HepG2 (cell line): Measurements from ENCODE around the gene VAMP2. TPM values are rescaled to one million over a fixed set of nuclear protein-coding genes. Genes with fewer than 3 reads are reported as not detected.

Source experiments
- ATAC-seq: fragments of 200-7000 bp; cut with Tn5 transposase; 3 replicates; pipeline ENCODE4 v1.9.1; 2020; ENCODE audit warnings: mild to moderate bottlenecking, moderate library complexity
- BruUV-seq: library from RNA; stranded (reverse); fragments of 400-500 nt; replicated peaks from 2 replicates; lab custom pipeline; 2021; lab: Mats Ljungman, UMichigan
- CTCF ChIA-PET: fragments of 300-600 bp; formaldehyde crosslinking; extraction: SDS; loops from one replicate; lab custom pipeline; 2021; ENCODE audit warnings: low total read pairs, inconsistent platforms, low intra/inter-chr PET ratio; lab: Yijun Ruan, JAX
- POLR2A ChIA-PET: fragments of 350-600 bp; sonication (Branson Sonifier 250); formaldehyde crosslinking; loops from one replicate; lab custom pipeline; 2020; ENCODE audit warnings: antibody characterized with exemption, inconsistent platforms; lab: Yijun Ruan, JAX
- DNase-seq: peaks from one replicate; pipeline ENCODE4 v3.0.0-alpha.2; 2015; ENCODE audit warnings: low spot score
- FAIRE-seq: peaks from 3 replicates; lab custom pipeline; 2011; peaks lifted over from hg19 to GRCh38; lab: Jason Lieb, UNC
- H2AFZ ChIP-seq: one replicate; pipeline ENCODE4 v1.6.1; 2011; ENCODE audit warnings: low read length, inconsistent platforms
- H3K27ac ChIP-seq: fragments of 300-600 bp; 3 replicates; pipeline ENCODE4 v1.8.0; 2011; ENCODE audit warnings: mixed run types, mild to moderate bottlenecking, mixed read lengths, low read length, inconsistent platforms; ENCODE audit not compliant: insufficient read depth; ENCODE audit errors: extremely low read length
- H3K27me3 ChIP-seq, 2 experiments: fragments of 200-600 bp in 1 of 2; 2 replicates in 1 of 2; 3 replicates in 1 of 2; pipeline versions ENCODE4 v1.6.0 to v1.8.0; 2011; ENCODE audit warnings: low read length in 2 of 2, mild to moderate bottlenecking in 2 of 2, moderate library complexity in 2 of 2, inconsistent platforms in 1 of 2; ENCODE audit not compliant: insufficient read depth in 2 of 2, control insufficient read depth in 1 of 2
- H3K36me3 ChIP-seq, 2 experiments: fragments of 200-600 bp in 1 of 2; replicated peaks in 1 of 2; 2 replicates in 1 of 2; 3 replicates in 1 of 2; pipeline versions ENCODE4 v1.5.1 to v1.8.0; 2011; ENCODE audit warnings: low read length in 2 of 2, inconsistent platforms in 1 of 2; ENCODE audit not compliant: insufficient read depth in 2 of 2, control insufficient read depth in 1 of 2
- H3K4me1 ChIP-seq: 2 replicates; pipeline ENCODE4 v1.5.1; 2012; ENCODE audit warnings: low read length, inconsistent platforms; ENCODE audit not compliant: insufficient read depth
- H3K4me2 ChIP-seq: 2 replicates; pipeline ENCODE4 v1.6.0; 2011; ENCODE audit warnings: low read depth, low read length, inconsistent platforms
- H3K4me3 ChIP-seq, 3 experiments: fragments of 200-600 bp in 1 of 3; sonication (generic), shearing (Covaris generic) in 1 of 3; replicated peaks in 1 of 3; 2 replicates each; pipeline ENCODE4 v1.5.1; 2011 to 2016; ENCODE audit warnings: low read length in 3 of 3, inconsistent platforms in 2 of 3, low read depth in 2 of 3, mild to moderate bottlenecking in 2 of 3, control low read depth in 1 of 3, mixed read lengths in 1 of 3; ENCODE audit not compliant: insufficient read depth in 1 of 3
- H3K79me2 ChIP-seq: one replicate; pipeline ENCODE4 v1.6.1; 2011; ENCODE audit warnings: low read length, inconsistent platforms; ENCODE audit not compliant: insufficient read depth
- H3K9ac ChIP-seq: 2 replicates; pipeline ENCODE4 v1.6.0; 2011; ENCODE audit warnings: mild to moderate bottlenecking, low read depth, low read length, inconsistent platforms; ENCODE audit not compliant: insufficient read depth
- H3K9me3 ChIP-seq: 2 replicates; pipeline ENCODE4 v1.5.1; 2012; ENCODE audit warnings: mild to moderate bottlenecking, low read length
- H4K20me1 ChIP-seq: 2 replicates; pipeline ENCODE4 v1.6.0; 2011; ENCODE audit warnings: inconsistent platforms, mild to moderate bottlenecking, low read length, moderate library complexity; ENCODE audit not compliant: insufficient read depth
- BORCS8-MEF2B ChIP-seq: sonication (generic); formaldehyde crosslinking; IDR thresholded peaks from 2 replicates; pipeline ENCODE4 v1.8.0; 2022; ENCODE audit warnings: mild to moderate bottlenecking, missing genetic modification reagents
- ETS1 ChIP-seq: sonication (generic); formaldehyde crosslinking; IDR thresholded peaks from 2 replicates; pipeline ENCODE4 v1.4.0; 2020; ENCODE audit warnings: missing genetic modification reagents
- MAZ ChIP-seq, 2 experiments: sonication (generic) in 1 of 2; formaldehyde crosslinking in 1 of 2; IDR thresholded peaks; 2 replicates each; pipeline versions ENCODE4 v1.5.0 to v1.6.1; 2012 to 2020; ENCODE audit warnings: low read depth in 2 of 2, mild to moderate bottlenecking in 2 of 2, borderline replicate concordance in 1 of 2, improper control_type of control experiment in 1 of 2, low read length in 1 of 2, missing genetic modification reagents in 1 of 2, moderate library complexity in 1 of 2
- NAIF1 ChIP-seq: sonication (generic); formaldehyde crosslinking; IDR thresholded peaks from 2 replicates; pipeline ENCODE4 v1.5.0; 2020; ENCODE audit warnings: mild to moderate bottlenecking, missing genetic modification reagents, borderline replicate concordance
- NFYB ChIP-seq: sonication (generic); formaldehyde crosslinking; IDR thresholded peaks from 2 replicates; pipeline ENCODE4 v1.4.0; 2020; ENCODE audit warnings: missing genetic modification reagents
- NR2F1 ChIP-seq, 2 experiments: fragments of 450-650 bp in 1 of 2; formaldehyde crosslinking in 1 of 2; IDR thresholded peaks; 2 replicates each; pipeline versions ENCODE4 v1.5.0 to v1.6.1; 2016 to 2020; ENCODE audit warnings: mild to moderate bottlenecking in 1 of 2, missing compliant biosample characterization in 1 of 2, missing genetic modification reagents in 1 of 2, moderate library complexity in 1 of 2
- PPARG ChIP-seq: conservative IDR thresholded peaks from 2 replicates; pipeline ENCODE4 v1.6.1; 2016; ENCODE audit warnings: missing biosample characterization, missing genetic modification reagents
- RFXAP ChIP-seq: sonication (generic); formaldehyde crosslinking; IDR thresholded peaks from 2 replicates; pipeline ENCODE4 v1.4.0; 2020; ENCODE audit warnings: missing genetic modification reagents, borderline replicate concordance
- SAP130 ChIP-seq: IDR thresholded peaks from 2 replicates; pipeline ENCODE4 v1.6.1; 2016; ENCODE audit warnings: low read depth
- TCF12 ChIP-seq, 2 experiments: fragments of 450-650 bp in 1 of 2; sonication (generic) in 1 of 2; formaldehyde crosslinking in 1 of 2; IDR thresholded peaks; 2 replicates each; pipeline versions ENCODE4 v1.6.1 to v1.8.0; 2017 to 2022; ENCODE audit warnings: antibody characterized with exemption in 1 of 2, mild to moderate bottlenecking in 1 of 2, missing genetic modification reagents in 1 of 2, moderate library complexity in 1 of 2
- ZBTB37 ChIP-seq: sonication (generic); formaldehyde crosslinking; IDR thresholded peaks from 2 replicates; pipeline ENCODE4 v1.4.0; 2020; ENCODE audit warnings: mild to moderate bottlenecking, missing genetic modification reagents
- ZFX ChIP-seq: sonication (generic); formaldehyde crosslinking; IDR thresholded peaks from 2 replicates; pipeline ENCODE4 v1.4.0; 2020; ENCODE audit warnings: mild to moderate bottlenecking, low read depth, missing genetic modification reagents, moderate library complexity
- ZNF574 ChIP-seq: sonication (generic); formaldehyde crosslinking; IDR thresholded peaks from 2 replicates; pipeline ENCODE4 v1.4.0; 2020; ENCODE audit warnings: missing genetic modification reagents
- ZNF766 ChIP-seq: sonication (generic); formaldehyde crosslinking; IDR thresholded peaks from 2 replicates; pipeline ENCODE4 v1.5.0; 2020; ENCODE audit warnings: missing genetic modification reagents, borderline replicate concordance
- ZNF780A ChIP-seq: sonication (generic); formaldehyde crosslinking; IDR thresholded peaks from 2 replicates; pipeline ENCODE4 v1.8.0; 2022; ENCODE audit warnings: mild to moderate bottlenecking, missing genetic modification reagents, moderate library complexity
- ZSCAN9 ChIP-seq: IDR thresholded peaks from 2 replicates; pipeline ENCODE4 v1.6.1; 2016; ENCODE audit warnings: borderline replicate concordance
- WGBS: methylation state at CpG from one replicate; pipeline ENCODE4 v1.1.6; 2017; ENCODE audit warnings: low lambda C conversion rate; 5-methylcytosine and 5-hydroxymethylcytosine counted together
- in situ Hi-C: cut with HindIII; loops from 2 replicates; pipeline ENCODE4 v1.10.0; 2017; ENCODE audit warnings: low pct_unique_long_range_greater_than_20kb; ENCODE audit not compliant: extremely low pct_ligation_motif_present
- intact Hi-C: fragments of 100-400 bp; cut with micrococcal nuclease; formaldehyde crosslinking; loops from one replicate; pipeline ENCODE4 v1.10.0; 2022; ENCODE audit not compliant: unreplicated experiment
- polyA plus RNA-seq, 8 experiments: library from polyadenylated mRNA; depleted of rRNA in 3 of 8; stranded (reverse) in 7 of 8; unstranded in 1 of 8; fragments of >200 nt; fragmentation: Illumina TruSeq in 4 of 8; extraction: Trizol in 4 of 8; gene quantifications; 2 replicates each; pipeline versions ENCODE4 v1.2.1 to v1.2.3, GENCODE V29; 2011 to 2016; ENCODE audit warnings: low read depth in 4 of 8, missing spikeins in 1 of 8, mixed read lengths in 1 of 8; ENCODE audit not compliant: insufficient read depth in 1 of 8
- total RNA-seq, 5 experiments: library from RNA; depleted of rRNA; stranded (reverse); fragments of >200 nt; fragmentation: Illumina TruSeq; extraction: Trizol; gene quantifications; 2 replicates each; pipeline ENCODE4 v1.2.3, GENCODE V29; 2016; ENCODE audit warnings: low read depth in 1 of 5

The VAMP2 gene
- total and polyA plus RNA-seq, 2 of the 13 experiments (the other 11 are each of a cell fraction or from before 2014, with no cell fraction given): 3.9 to 17.2 TPM

GRCh38 chr17:8118769-8119580, 43.8 kb downstream of the VAMP2 start:
- in situ Hi-C loops: loop anchor here (5.0 kb wide), 1 partner anchor 47 kb away; no protein-coding TSS in a partner anchor
- CTCF ChIA-PET: interaction anchor here (1.6 kb wide), 1 partner anchor 25 kb away, joined by 12 read pairs; no protein-coding TSS in a partner anchor
- Histone ChIP-seq H3K27ac (peak overlapping the region; percentile 10), H3K4me3 (peak overlapping the region; percentile 68 to 95 (median 94)), H3K9me3 (no peaks in the 10 kb centered on the region), H3K27me3 (peaks cover 6 to 58% of the 10 kb centered on the region in 2 experiments), H3K36me3 (no peaks in the 10 kb centered on the region), H2AFZ (peak overlapping the region; percentile 74), H3K79me2 (no peaks in the 10 kb centered on the region), H3K4me1 (peaks cover 52% of the 10 kb centered on the region), H4K20me1 (peaks cover 11% of the 10 kb centered on the region; the same call in 1 of the 2 replicates), H3K4me2 (peak overlapping the region; percentile 100), H3K9ac (peak overlapping the region; percentile 62)
- intact Hi-C loops: loop anchor here (1.0 to 5.0 kb wide), 5 partner anchors 9 to 103 kb away; no protein-coding TSS in a partner anchor
- DNase-seq (peak; percentile 77), ATAC-seq (peak; percentile 75), FAIRE-seq (peak; percentile 26)
- POLR2A ChIA-PET: interaction anchor here (0.7 to 5.1 kb wide), 10 partner anchors 16 to 176 kb away, joined by 3 to 35 read pairs (median 6); partner anchors contain the start of genes CTC1 and SLC25A35
- no TSS peak for BruUV-seq
- under 1% methylated on average over 22 of the region's 38 CpGs for WGBS
- TF ChIP-seq TCF12 (IDR thresholded peaks at IDR 0.05): no peak
- TF ChIP-seq TCF12 (CRISPR knock-in tag; IDR thresholded peaks at IDR 0.05): no peak
- TF ChIP-seq ZBTB37 (CRISPR knock-in tag): no peak
- TF ChIP-seq BORCS8-MEF2B: no peak
- TF ChIP-seq ZNF766 (CRISPR knock-in tag): peak; percentile 28; the same call in 1 of the 2 replicates
- TF ChIP-seq MAZ (IDR thresholded peaks at IDR 0.05; ENCODE audit: borderline replicate concordance, low read depth, low read length): no peak
- TF ChIP-seq MAZ (CRISPR knock-in tag; IDR thresholded peaks at IDR 0.05; ENCODE audit: low read depth): 0 out of 2 replicates have a peak, but pooled peaks have one; percentile 19
- TF ChIP-seq NFYB (CRISPR knock-in tag): 0 out of 2 replicates have a peak, but pooled peaks have one; percentile 4
- 0 out of 2 replicates have a peak, but pooled peaks have one; percentile 13 for TF ChIP-seq NAIF1 (CRISPR knock-in tag)
- TF ChIP-seq ETS1 (CRISPR knock-in tag): no peak; the same call in 1 of the 2 replicates
- no peak for TF ChIP-seq RFXAP (CRISPR knock-in tag)
- 0 out of 2 replicates have a peak, but pooled peaks have one; percentile 43 for TF ChIP-seq ZFX (CRISPR knock-in tag)
- 0 out of 2 replicates have a peak, but pooled peaks have one; percentile 36 for TF ChIP-seq PPARG (CRISPR knock-in tag)
- TF ChIP-seq ZNF574 (CRISPR knock-in tag): 0 out of 2 replicates have a peak, but pooled peaks have one; percentile 28
- TF ChIP-seq ZSCAN9 (CRISPR knock-in tag): 0 out of 2 replicates have a peak, but pooled peaks have one; percentile 13
- no peak for TF ChIP-seq NR2F1 (CRISPR knock-in tag; IDR thresholded peaks at IDR 0.05)
- no peak for TF ChIP-seq ZNF780A (CRISPR knock-in tag)
- TF ChIP-seq SAP130 (CRISPR knock-in tag): peak; percentile 37
